DLD1 (cell line): ENCODE data around the gene IL11RA.

Experiments
- in situ Hi-C: cut with HindIII; loops from 2 replicates; pipeline ENCODE4 v1.10.0; 2017; ENCODE audit warnings: low sequenced_read_pairs

The IL11RA gene

GRCh38 chr9:34652602-34653000 lies 616 bp downstream of the IL11RA start:
- in situ Hi-C loops: no loop called here

GRCh38 chr9:34653151-34654072 lies 1.4 kb downstream of the IL11RA start:
- in situ Hi-C loops: no loop called here

GRCh38 chr9:34654323-34655051 lies 2.5 kb downstream of the IL11RA start:
- in situ Hi-C loops: no loop called here

- in situ Hi-C loops: no loop called here
These were observed 3.4 kb downstream of the IL11RA start for GRCh38 chr9:34655394-34655793.

- in situ Hi-C loops: no loop called here
These were observed 5.0 kb downstream of the IL11RA start for GRCh38 chr9:34656992-34657391.

- in situ Hi-C loops: no loop called here
These were observed 6.5 kb downstream of the IL11RA start for GRCh38 chr9:34658461-34658860.

GRCh38 chr9:34659592-34660253 lies 7.7 kb downstream of the IL11RA start:
- in situ Hi-C loops: no loop called here

- in situ Hi-C loops: no loop called here
These were observed 10.7 kb downstream of the IL11RA start, which contains the start of gene CCL27 for GRCh38 chr9:34662526-34663302. Gene CCL27, minus strand, starts transcription at chr9:34662657. Its CDS starts 24 bp downstream, at chr9:34662633.

- in situ Hi-C loops: no loop called here
These were observed 11.3 kb downstream of the IL11RA start for GRCh38 chr9:34663303-34663605.

- in situ Hi-C loops: no loop called here
These were observed 12.5 kb downstream of the IL11RA start for GRCh38 chr9:34664281-34665066.

- in situ Hi-C loops: no loop called here
These were observed 13.0 kb downstream of the IL11RA start for GRCh38 chr9:34665067-34665380.

GRCh38 chr9:34665381-34666250 lies 13.6 kb downstream of the IL11RA start:
- in situ Hi-C loops: no loop called here

- in situ Hi-C loops: no loop called here
These were observed 18.0 kb downstream of the IL11RA start for GRCh38 chr9:34669809-34670562.

- in situ Hi-C loops: no loop called here
These were observed 19.3 kb downstream of the IL11RA start for GRCh38 chr9:34671307-34671706.

GRCh38 chr9:34674440-34674839 lies 22.5 kb downstream of the IL11RA start:
- in situ Hi-C loops: no loop called here

GRCh38 chr9:34675048-34675714 lies 23.2 kb downstream of the IL11RA start:
- in situ Hi-C loops: no loop called here

GRCh38 chr9:34675869-34676268 lies 23.9 kb downstream of the IL11RA start:
- in situ Hi-C loops: no loop called here

GRCh38 chr9:34684145-34684544 lies 32.2 kb downstream of the IL11RA start:
- in situ Hi-C loops: no loop called here
